ENCODE results near the gene DAP.

DNA sequence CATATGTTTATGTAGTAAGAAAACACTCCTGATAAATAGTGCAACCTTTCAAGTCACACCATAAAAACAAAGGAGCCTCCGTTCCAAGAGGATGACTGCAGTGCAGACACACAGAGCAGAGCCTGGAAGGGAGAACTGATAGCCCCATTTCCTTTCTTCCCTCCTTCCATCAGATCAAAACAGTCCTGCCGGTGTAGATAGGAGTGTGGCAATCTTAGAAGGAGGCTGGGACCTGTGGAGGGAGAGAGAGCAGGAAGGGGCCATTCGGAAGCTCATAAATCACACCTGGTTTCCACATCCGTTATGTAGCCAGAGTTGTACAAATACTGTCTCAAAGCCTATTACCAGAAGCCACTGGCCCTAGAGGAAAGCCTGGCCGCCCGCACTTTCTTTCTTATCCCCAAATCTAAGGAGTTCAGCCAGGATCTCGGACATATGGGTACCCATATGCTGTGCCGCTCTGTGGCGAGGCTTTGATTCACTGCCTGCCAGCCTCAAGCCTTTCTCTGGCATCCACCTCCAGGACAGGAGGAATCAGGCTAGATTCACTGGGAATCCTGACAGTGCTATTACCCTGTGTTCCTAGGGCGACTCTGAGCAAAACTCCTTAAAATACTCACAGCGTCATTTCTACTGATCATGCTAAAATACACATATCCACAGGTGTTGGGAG, 26.9 kb downstream of the DAP start:
- TF ChIP-seq POLR2AphosphoS5 (IDR thresholded peaks at IDR 0.05; ENCODE audit: borderline replicate concordance, low read depth, low read length) (no peak), EZH2 (IDR thresholded peaks at IDR 0.05) (no peak), FOXP2 (optimal IDR thresholded peaks at IDR 0.05; ENCODE audit: control extremely low read depth, extremely low read length, insufficient read depth) (no peak)
